Measurements from ENCODE around the gene RHBDL3. TPM values are rescaled to one million over a fixed set of nuclear protein-coding genes. Genes with fewer than 3 reads are reported as not detected.

RHBDL3 gene
- total and polyA plus RNA-seq, 2 of the 8 experiments (the other 6 are each of a cell fraction or from before 2014, with no cell fraction given): 9.6 to 12.2 TPM

DNA sequence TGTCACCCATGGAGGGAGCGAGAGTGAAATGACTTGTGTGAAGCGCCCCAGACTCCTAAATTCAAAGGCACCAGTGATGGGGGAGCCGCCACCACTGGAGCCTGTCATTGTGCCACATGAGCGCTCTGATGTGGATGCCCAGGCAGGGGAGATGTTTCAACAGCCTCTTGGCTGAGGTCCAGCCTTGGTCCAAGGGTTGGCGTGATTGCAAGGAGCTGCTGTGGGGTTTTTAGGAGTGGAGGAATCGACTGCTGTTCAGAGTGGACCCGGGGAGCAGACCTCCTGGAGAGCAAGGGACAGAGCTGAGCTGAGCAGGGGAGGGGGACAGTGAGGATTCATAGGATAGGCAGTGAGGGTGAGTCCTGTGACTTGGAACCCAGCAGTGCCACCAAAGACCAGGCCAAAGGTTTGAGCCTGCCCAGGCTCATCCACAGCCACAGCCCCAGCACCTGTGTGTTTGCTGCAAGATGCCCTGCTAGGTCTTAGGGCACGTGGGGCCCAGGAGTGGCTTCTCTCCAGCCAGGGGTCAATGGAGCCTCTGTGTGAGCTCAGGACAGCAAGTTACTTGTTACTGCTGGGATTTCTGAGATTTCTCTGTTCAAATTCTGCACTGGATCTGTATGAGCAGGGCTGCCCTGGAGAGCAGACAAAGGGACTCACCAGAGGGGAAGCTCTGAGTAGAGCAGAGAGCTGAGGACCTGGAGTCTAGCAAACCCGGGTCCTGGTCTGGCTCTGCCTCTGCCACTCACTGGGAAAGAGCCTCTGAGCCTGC, 20.3 kb downstream of the RHBDL3 start (continued):
- TF ChIP-seq ATF2 (IDR thresholded peaks at IDR 0.05; ENCODE audit: low read length): no peak
- TF ChIP-seq E2F6 (IDR thresholded peaks at IDR 0.05): no peak
- no peak for TF ChIP-seq BACH1 (IDR thresholded peaks at IDR 0.05; ENCODE audit: low read length)
- no peak for TF ChIP-seq BCL11A (IDR thresholded peaks at IDR 0.05; ENCODE audit: low read depth in 2 of 2, low read length in 2 of 2)
- no peak for TF ChIP-seq SP2 (IDR thresholded peaks at IDR 0.05; ENCODE audit: low read length)
- no peak for TF ChIP-seq TCF12 (IDR thresholded peaks at IDR 0.05; ENCODE audit: low read depth, low read length)
- no peak for TF ChIP-seq KDM4A (IDR thresholded peaks at IDR 0.05; ENCODE audit: low read depth, low read length, severe bottlenecking)
